Colon (tissue), 2 donors: ENCODE data around the gene ADIPOR2.
"Not testable (repeated sequence)": the region's sequence is repeated elsewhere in the genome, so short reads cannot be mapped to it uniquely, and the experiment has no call there.

Experiments
- FAIRE-seq: peaks from 2 replicates; lab custom pipeline; 2012; peaks lifted over from hg19 to GRCh38; lab: Jason Lieb, UNC
- donor health status: control.
- donor health status: control.

ADIPOR2 gene

DNA sequence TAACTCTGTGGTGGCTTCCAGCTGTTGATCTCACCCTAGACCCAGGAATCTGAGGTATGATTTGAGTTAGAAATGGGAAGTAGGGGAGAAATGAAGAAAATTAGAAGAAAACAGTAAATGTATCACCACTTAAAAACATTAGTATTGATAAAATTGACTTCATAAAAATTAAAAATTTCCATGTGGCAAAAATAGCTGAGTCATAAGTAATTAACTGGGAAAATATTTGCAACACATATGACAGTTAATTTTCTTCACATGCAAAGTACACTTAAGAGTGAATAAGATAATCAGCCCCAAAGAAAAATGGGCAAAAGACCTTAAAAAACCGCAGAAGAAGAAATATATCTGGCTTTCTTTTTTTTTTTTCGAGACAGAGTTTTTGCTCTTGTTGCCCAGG, 25.5 kb upstream of the ADIPOR2 start:
- FAIRE-seq = no peak

DNA sequence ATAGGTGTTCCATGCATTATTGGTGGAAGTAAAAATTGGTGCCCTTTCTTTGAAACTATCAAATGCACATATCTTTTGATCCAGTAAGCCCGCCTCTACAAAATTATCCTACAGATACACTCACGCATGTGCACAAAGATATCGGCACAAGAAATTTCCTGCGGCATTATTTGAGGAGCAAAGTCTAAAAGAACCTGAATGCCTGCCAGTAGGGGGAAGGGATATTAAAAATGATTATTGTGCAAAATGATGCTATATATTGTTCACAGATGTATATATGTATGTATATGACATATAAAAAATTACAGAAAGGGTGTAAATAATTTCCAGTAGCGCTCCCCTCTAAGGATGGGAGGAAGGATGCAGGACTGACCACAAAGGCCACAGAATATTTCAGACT, 24.7 kb upstream of the ADIPOR2 start:
- FAIRE-seq = no peak

DNA sequence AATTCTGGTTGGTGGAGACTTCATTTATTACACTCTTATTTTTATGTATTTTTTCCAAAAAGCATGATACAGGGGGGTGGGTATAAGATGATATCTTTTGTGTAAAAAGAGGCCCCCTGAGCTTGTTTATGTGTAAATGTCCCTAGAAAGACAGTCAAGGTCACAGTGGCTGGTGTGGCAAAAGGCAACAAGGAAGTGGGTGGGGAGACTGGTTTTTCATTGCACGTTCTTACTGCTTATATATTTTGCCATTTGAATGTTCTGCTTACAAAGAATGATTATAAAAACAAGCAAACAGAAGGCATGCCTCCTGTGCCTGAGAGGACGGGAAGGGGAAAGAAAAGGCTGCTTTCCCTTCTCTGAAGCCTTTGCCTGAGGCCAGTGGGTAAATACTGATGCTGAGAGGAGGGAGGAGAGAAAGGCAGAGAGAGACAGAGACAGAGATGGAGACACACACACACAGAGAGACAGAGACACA, 24.1 kb upstream of the ADIPOR2 start:
- no peak for FAIRE-seq

DNA sequence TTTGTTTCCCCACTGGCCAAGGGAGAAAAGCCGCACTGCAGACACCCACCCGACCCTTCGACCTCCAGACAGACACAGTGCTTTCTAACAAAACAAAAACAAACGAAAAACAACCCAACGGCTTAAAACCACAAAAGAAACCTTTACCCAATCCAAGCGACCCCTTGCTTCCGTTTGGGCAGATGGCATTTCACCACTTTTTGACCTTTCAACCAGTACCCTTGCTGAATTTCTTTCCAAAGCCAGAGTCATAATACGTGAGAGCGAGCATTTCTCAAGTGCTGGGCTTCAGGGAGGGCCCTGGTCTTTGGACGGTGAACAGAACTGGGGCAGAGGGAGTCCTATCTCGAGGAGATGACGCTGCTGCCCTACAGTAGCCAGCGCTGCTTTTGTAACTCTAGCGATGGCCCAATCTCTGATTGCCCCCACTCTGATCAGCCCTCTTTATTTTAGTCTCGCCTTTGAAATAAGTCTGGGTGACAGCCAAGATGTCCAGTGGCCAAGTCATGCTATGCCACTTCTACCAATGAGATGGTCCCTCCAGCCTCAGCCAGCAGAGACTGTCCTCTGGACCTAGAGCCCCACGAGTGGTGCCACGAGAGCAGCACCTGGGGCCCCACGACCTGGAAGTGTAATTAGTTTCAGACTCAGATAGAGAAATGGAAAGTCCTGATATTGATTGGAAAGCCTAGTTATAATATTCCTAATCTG, 21.9 kb upstream of the ADIPOR2 start:
- no peak for FAIRE-seq

DNA sequence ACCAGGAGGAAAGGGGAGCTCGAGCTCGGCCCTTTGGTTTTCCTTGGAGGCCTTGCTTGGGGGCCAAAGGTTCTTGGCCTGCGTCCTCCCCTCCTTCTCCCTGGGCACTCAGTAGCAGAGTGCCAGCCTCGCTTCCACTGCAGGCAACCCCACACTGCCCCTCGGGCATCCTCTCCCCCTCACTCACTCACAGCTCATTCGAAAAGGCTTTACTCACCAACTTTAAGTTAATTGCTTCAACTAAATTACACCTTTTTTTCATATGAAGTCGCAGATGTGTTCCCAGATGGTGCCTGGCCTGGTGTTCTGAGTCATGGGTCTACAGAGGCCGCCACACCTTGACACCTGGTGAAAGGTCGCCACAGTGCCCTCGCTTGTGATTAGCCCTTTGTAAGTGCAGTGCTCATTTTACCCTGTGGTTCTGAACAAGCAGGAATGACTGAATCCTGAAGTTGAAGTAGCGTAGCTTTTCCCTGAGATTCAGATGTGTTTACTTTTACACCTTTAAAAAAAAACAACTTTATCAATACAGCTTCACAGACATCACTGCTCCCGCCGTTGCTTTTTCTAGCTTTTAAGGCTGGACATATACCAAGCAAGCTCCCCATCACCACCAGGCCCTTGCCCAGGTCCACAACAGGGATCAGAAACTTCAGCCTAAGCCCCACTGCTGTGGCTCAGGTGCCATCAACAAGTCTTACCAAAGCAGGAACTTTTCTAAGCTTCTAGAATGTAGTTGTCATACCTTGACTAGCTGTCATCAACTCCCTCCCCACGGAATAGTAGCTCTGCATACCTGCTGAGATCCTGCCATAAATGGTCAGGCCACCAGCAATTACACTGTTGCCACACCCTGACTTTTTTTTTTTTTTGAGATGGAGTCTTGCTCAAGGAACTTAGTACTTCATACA, 20.3 kb upstream of the ADIPOR2 start:
- no peak for FAIRE-seq

DNA sequence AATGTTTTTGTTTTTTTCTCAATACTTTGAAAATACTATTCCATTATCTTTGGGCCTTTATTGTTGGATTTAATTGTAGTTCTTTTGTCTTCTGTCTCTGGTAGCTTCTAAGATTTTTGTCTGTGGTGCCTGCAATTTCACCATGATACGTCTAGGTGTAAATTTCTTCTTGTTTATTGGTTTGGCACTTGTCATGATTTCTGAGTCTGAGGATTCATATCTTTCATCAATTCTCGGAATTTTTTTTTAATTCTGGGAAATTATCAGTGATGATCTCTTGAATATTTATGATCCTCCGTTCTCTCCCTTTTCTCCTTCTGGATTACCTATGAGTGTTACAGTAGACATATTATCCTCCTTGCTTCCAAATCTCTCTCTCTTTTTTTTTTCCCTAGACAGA, 14.8 kb upstream of the ADIPOR2 start:
- FAIRE-seq = no peak

DNA sequence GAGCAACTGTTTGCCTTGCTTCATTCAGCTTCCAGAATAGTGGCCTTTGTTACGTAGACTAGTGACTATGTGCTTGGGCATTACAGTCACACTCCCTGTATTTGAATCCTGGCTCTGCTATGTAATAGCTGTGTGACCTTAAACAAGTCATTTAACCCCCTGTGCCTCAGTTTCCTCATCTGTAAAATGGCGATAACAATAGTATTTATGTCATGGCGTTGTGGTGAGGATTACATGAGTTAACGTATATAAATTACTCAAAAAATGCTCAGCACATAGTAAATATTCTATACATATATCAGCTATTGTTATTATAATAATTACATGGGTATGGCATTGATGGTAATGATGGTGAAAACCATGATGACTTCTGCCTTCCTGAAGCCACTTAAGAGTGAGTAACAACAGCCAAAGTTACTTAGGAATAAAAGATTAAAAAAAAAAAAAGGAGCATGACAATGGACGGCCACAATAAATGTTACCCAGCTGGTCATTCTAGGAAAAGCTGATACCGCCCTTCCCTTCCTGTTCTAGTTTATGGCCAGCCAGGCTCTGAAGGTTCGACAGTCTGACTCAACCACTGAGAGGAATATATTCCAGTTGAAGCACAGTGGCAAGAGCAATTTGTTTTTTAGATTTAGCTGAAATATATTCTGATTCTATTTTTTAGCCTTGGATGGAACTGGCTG, 9.9 kb upstream of the ADIPOR2 start:
- peak; percentile 21 for FAIRE-seq

DNA sequence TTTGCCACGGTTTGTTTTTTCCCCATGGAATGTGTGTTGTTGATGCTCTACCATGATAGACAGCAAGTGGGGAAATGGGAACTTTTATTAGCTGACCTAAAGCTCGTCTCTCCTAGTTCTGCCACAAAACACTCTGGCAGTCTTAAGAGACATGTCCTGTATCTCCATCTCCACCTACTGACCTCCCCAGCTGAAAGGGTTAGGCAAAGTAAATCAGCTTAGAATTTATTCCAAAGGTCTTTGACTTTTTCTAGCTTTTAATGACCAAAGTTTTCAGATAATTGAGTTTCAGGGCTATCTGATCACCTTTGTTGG, 9.4 kb upstream of the ADIPOR2 start:
- no peak for FAIRE-seq

DNA sequence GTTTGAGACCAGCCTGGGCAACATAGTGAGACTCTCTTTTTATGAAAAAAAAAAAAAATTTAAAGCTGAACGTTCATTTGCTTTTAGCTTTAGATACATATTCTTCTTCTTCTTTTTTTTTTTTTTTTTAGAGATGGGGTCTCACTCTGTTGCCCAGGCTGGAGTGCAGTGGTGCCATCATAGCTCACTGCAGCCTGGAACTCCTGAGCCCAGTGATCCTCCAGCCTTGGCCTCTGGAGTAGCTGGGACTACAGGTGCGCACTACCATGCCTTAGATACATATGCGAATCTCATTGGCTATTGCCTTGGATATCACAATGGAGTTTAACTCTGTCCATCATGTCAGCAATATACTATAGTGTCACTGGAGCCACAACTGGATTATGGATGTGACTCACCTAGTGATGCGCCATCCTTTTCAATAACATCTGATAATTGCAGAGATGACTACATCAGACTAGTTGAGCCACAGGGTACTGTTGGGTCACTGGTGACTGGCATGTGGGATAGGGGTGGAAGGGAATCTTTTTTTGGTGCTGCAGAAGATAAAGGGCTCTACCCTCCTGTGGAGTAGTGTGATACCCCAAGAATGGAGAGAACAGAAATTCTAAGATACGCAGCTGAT, 2.7 kb upstream of the ADIPOR2 start:
- no peak for FAIRE-seq

DNA sequence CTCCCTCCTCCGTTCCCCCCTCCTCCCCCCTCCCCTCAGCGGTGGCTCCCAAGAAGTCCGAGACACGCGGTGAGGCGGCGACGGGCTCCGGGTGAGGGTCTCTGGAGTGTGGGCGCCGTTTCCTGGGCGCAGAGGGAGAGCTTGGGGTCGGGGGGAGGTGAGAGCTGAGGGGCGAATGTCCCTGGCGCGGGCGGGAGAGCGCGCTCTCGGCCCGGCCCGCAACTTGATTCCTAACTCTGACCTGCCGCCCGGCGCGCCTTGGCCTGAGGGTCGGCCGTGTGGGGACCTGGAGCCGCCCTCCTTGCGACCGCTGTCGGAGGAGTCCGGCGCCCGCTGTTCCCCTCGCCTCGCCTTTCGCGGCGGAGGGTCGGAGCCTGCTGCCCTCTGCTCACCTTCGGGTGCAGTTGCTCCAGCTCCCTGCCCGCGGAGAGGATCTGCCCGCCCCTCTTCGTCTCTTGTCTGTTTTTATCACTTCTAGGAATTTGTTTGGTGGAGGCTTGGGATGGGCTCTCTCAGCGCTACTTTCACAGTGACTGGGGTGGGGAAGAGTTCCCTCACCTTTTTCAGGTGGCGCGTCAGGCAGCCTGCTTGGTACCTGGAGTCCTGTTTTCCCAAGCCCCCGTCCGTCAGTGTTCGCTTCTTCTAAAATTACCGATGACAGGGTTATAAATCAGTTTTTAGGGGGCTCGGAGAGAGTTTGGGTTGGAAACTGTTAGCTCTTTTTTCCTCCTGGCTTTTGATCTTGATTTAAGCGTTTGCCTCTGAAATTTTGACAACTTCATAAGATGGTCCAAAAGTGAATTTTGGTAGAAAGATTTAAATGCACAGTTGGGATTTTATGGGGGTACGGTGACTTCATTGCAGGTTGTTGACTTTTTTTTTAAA, 495 bp downstream of the ADIPOR2 start:
- no peak for FAIRE-seq

DNA sequence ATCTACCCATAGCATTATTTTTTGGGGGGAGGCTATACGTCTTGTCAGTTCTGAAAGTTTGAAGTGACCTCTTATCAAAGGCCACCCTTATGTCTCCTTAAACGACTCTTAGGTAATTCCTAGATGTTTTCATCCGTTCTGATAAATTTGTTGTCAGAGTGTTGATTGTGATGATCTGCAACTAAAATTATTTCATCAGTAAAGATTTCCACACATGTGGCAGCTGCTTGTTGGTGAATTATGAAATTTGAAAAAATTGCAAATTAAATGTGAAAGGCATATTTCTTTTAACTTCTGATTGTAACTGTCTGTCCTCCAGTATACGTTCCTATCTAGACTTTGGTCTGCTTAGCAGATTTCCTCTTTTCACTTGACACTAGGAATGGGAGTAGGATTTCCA, 1.4 kb downstream of the ADIPOR2 start:
- no peak for FAIRE-seq

DNA sequence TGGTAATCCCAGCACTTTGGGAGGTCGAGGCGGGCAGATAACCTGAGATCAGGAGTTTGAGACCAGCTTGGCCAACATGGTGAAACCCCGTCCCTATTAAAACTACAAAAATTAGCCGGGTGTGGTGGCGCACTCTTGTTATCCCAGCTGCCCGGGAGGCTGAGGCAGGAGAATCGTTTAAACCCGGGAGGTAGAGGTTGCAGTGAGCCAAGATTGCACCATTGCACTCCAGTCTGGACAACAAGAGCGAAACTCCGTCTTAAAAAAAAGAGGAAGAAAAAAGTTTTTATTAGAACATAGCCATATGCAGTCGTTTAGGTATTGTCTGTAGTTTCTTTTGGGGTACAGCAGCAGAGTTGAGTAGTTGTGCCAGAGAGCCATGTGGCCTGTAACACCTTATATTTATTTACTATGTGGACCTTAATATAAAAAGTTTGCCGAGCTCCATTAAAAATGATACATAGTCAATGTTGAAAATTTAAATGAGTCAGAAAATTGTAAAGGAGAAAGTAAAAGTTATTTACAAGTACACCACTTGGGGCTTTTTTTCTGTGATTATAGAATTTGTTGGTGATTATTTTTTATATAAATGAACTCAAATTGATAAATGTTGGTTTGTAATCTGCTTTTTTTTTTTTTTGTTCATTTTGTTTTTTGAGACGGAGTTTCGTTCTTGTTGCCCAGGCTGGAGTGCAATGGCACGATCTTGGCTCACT, 2.2 kb downstream of the ADIPOR2 start:
- no peak for FAIRE-seq

DNA sequence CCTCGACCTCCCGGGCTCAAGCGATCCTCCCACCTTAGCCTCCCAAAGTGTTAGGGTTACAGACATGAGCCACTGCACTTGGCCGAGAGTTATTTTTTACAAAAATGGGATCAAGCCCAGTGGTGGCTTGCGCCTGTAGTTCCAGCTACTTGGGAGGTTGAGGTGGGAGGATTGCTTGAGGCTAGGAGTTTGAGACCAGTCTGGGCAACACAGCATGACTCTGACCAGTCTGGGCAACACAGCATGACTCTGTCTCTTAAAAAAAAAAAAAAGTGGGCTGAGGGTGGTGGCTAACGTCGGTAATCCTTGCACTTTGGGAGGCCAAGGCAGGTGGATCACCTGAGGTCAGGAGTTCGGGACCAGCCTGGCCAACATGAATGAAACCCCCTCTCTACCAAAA, 4.2 kb downstream of the ADIPOR2 start:
- FAIRE-seq = not testable (repeated sequence)

DNA sequence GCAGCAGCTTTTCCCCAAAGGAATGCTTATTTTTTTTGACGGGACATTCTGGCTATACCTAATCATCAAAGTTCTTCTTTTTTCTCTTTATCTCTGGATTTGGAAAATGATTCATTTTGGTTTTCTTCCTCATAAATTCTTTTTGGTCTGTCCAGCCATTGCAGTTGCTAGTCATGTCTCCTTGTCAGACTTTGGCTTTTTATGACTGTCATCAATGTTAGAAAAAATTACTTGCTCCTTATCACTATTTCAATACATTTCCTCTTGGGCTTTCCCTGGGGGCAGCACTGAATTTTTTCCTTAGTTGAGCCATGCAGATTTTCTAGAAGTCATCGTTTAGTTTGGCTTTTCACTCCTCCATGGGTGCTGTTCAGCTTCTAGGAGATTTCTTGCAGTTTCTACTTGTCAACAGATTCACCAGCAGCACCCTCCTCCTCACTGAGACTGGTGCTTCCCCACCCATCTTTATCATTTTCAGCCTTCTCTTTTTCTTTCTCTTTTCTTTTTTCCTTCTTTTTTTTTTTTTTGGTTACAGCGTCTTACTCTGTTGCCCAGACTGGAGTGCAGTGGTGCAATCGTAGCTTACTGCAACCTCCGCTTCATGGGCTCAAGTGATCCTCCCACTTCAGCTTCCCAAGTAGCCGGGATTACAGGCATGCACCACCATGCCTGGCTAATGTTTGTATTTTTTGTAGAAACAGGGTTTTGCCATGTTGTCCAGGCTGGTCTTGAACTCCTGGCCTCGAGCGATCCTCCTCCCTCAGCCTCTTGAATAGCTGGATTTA, 5.2 kb downstream of the ADIPOR2 start:
- FAIRE-seq = no peak

DNA sequence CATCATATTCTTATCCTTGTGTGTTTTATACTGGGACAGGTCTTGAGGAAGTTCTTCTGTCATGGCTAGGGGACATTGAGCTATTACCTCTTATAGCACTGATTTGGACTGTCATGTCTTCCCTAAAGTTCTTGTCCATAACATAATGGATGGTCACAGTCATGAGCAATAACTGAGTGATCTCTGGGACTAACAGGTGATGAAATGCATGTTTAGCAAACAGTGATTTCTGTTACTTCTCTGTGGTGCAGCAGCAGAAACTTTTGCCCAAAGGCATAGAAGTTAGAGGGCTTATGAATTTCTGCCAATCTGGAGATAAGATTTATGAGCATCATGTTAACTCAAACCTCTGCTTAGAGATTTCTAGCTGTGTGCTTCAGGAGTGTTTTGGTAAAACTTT, 5.9 kb downstream of the ADIPOR2 start:
- no peak for FAIRE-seq

DNA sequence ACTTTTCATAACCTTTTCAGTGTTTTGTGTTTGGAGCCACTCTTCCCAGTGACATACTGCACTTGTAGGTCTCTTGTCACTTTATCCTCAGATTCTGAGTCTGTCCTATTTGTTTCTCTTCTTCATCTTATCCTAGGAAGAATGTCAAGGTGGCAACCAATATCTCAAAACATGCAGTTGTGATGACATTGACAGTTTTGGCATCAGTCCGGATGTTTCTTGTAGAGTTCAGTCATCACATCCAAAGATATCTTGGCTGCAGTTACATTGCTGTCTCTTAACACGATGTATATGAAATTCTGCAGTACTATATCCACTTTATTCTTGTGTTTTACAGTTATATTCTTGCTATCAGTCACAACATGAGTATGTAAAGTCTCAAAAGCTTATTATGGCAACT, 6.4 kb downstream of the ADIPOR2 start:
- no peak for FAIRE-seq

DNA sequence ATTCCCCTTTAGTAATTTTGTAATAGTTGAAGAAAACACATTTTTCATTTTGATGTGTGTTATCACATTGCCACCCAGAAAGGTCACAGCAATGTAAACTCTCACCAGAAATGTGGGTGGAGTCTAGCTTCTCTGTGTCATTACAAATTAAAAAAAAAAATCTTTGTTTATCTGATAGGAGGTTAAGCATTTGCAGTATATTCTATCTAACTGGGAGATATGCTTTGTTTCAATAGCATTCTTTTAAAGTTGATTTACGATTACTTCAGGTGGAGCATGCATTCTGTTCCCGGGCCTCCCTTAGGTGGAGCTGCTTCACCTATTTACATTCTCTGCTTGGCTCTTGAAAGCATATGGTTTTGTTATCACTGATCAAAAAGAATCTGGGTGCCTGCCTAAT, 7.8 kb downstream of the ADIPOR2 start:
- FAIRE-seq = no peak

DNA sequence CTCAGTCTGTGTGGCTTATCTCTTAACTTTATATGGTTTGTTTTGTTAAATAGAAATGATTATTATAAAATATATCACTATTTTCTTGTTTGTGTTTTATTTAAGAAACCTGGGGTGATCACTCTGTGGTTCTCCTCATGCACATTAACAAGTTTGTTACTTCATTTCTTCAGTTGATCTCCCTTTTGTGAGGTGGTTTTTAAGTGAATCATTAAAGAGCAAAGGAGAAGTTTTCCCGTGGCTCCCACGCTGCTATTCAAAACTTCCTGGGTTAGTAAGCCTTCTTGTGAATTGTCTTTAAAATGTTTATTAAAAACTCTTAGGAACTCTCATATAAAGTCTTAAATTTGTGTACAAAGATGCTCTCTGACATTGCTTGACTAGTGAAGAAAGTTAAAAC, 11.8 kb downstream of the ADIPOR2 start:
- no peak for FAIRE-seq

DNA sequence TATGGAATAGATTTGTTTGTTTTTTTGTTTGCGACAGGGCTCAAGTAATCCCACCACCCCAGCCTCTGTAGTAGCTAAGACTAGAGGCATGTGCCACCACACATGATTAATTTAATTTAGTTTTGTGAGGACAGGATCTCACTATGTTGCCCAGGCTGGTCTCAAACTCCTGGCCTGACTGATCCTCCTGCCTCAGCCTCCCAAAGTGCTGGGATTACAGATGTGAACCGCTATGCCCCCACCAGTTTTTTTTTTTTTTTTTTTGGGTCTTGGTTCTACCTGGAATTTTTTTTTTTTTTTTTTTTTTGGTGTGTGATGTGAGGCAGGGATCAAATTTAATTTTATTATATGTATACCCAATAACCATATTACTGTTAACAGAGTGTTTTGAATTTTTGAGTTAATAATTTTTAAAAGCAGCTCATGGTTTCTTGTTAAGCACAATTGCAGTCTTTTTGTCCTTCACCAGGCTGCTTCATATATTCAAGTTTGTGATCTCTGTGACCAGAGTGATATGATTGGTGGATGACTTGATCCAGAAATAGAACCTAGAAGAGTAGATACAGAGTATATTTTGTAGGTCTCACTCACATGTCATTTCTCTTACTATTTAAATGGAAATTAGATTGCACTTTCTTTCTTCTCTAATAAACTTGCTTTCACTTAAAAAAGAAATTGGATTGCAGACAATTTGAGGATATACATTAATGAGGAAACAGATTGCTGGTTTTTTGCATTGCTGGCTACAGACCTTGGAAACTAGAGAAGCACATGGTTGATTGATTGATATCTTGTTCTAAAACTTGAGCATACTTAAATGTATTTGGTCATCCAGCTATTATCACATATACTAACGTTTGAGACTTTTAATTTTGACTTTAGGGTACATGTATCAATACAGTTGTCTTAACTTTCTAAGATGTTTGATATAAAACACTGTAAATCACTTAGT, 13.2 kb downstream of the ADIPOR2 start:
- FAIRE-seq = peak; percentile 47
